PC-3 (cell line): ENCODE data around the gene LUC7L2. TPM values are rescaled to one million over a fixed set of nuclear protein-coding genes. Genes with fewer than 3 reads are reported as not detected.

Source experiments
- ATAC-seq: fragments of 200-7000 bp; cut with Tn5 transposase; 2 replicates; pipeline ENCODE4 v1.9.1; 2020; ENCODE audit warnings: mild to moderate bottlenecking, moderate library complexity
- Bru-seq: library from RNA; stranded (reverse); fragments of 400-500 nt; gene quantifications from one replicate; lab custom pipeline; 2021; lab: Mats Ljungman, UMichigan
- BruChase-seq, 2 experiments: library from RNA; stranded (reverse); fragments of 400-500 nt; gene quantifications; one replicate each; lab custom pipeline; 2021; lab: Mats Ljungman, UMichigan
- BruUV-seq: library from RNA; stranded (reverse); fragments of 400-500 nt; replicated peaks from 2 replicates; lab custom pipeline; 2021; lab: Mats Ljungman, UMichigan
- CTCF ChIA-PET: fragments of 300-600 bp; sonication (Branson Sonifier 250); formaldehyde crosslinking; loops from one replicate; lab custom pipeline; 2022; ENCODE audit warnings: antibody characterized with exemption; lab: Charles Lee
- POLR2A ChIA-PET: fragments of 300-600 bp; sonication (Branson Sonifier 250); formaldehyde crosslinking; loops from one replicate; lab custom pipeline; 2022; ENCODE audit warnings: antibody characterized with exemption; ENCODE audit not compliant: unreplicated experiment; lab: Charles Lee
- DNase-seq: peaks from one replicate; pipeline ENCODE4 v3.0.0-alpha.2; 2015
- H2AFZ ChIP-seq: fragments of 300-600 bp; sonication (generic); 2 replicates; pipeline ENCODE4 v1.6.0; 2016; ENCODE audit warnings: antibody characterized with exemption, low read length
- H3F3A ChIP-seq: fragments of 300-600 bp; sonication (generic); one replicate; pipeline ENCODE4 v1.6.0; 2017; ENCODE audit warnings: antibody characterized with exemption, low read length, control low read depth, mild to moderate bottlenecking; ENCODE audit not compliant: unreplicated experiment
- H3K27ac ChIP-seq: fragments of 300-600 bp; sonication (generic); 2 replicates; pipeline ENCODE4 v1.5.1; 2016; ENCODE audit warnings: mild to moderate bottlenecking, low read length
- H3K27me3 ChIP-seq: fragments of 300-600 bp; sonication (generic); 2 replicates; pipeline ENCODE4 v1.6.1; 2016; ENCODE audit warnings: low read length, mixed read lengths
- H3K36me3 ChIP-seq: fragments of 300-600 bp; sonication (generic); 2 replicates; pipeline ENCODE4 v1.6.1; 2016; ENCODE audit warnings: low read depth, mixed run types, low read length, mixed read lengths
- H3K4me1 ChIP-seq: fragments of 300-600 bp; sonication (generic); 2 replicates; pipeline ENCODE4 v1.5.1; 2016; ENCODE audit warnings: low read length; ENCODE audit not compliant: insufficient read depth
- H3K4me2 ChIP-seq: fragments of 300-600 bp; sonication (generic); 2 replicates; pipeline ENCODE4 v1.6.0; 2016; ENCODE audit warnings: low read length
- H3K4me3 ChIP-seq: fragments of 300-600 bp; sonication (generic); 2 replicates; pipeline ENCODE4 v1.5.1; 2016; ENCODE audit warnings: mild to moderate bottlenecking, low read length, mixed read lengths
- H3K79me2 ChIP-seq: fragments of 300-600 bp; sonication (generic); 2 replicates; pipeline ENCODE4 v1.6.1; 2017; ENCODE audit warnings: low read length, mixed read lengths
- H3K9ac ChIP-seq: fragments of 300-600 bp; sonication (generic); 2 replicates; pipeline ENCODE4 v1.6.0; 2016; ENCODE audit warnings: mild to moderate bottlenecking, low read length
- H3K9me2 ChIP-seq: fragments of 300-600 bp; sonication (generic); replicated peaks from 2 replicates; pipeline ENCODE4 v1.6.1; 2016; ENCODE audit warnings: mixed run types, low read length, mixed read lengths
- H3K9me3 ChIP-seq: fragments of 300-600 bp; sonication (generic); 2 replicates; pipeline ENCODE4 v1.6.1; 2016; ENCODE audit warnings: low read length, mixed read lengths
- H4K20me1 ChIP-seq: fragments of 300-600 bp; sonication (generic); 2 replicates; pipeline ENCODE4 v1.6.1; 2016; ENCODE audit warnings: low read length, mixed read lengths
- CTCF ChIP-seq: fragments of 300-600 bp; sonication (generic); conservative IDR thresholded peaks from 2 replicates; pipeline ENCODE4 v1.5.1; 2017; ENCODE audit warnings: antibody characterized with exemption, low read depth, mild to moderate bottlenecking, low read length
- EZH2 ChIP-seq: fragments of 300-600 bp; sonication (generic); IDR thresholded peaks from one replicate; pipeline ENCODE4 v1.6.1; 2017; ENCODE audit warnings: antibody characterized with exemption, mild to moderate bottlenecking, low read length; ENCODE audit not compliant: unreplicated experiment
- EZH2phosphoT487 ChIP-seq: fragments of 300-600 bp; sonication (generic); IDR thresholded peaks from 2 replicates; pipeline ENCODE4 v1.6.1; 2018; ENCODE audit warnings: mild to moderate bottlenecking, antibody characterized with exemption, low read length, borderline replicate concordance
- intact Hi-C: fragments of 100-400 bp; cut with micrococcal nuclease; formaldehyde crosslinking; loops from 2 replicates; pipeline ENCODE4 v1.9.0; 2023
- long read RNA-seq: library from polyadenylated mRNA; unstranded; transcript quantifications from one replicate; pipeline ENCODE4 v2.0.0, GENCODE V29; 2021; ENCODE audit not compliant: unreplicated experiment
- total RNA-seq: library from RNA; depleted of rRNA; stranded (reverse); fragments of >200 nt; gene quantifications from 2 replicates; pipeline ENCODE4 v1.2.3, GENCODE V29; 2014; rRNA removed

LUC7L2 gene
- total RNA-seq (67.4 and 110 TPM in 2 replicates), Bru-seq, nascent RNA (percentile 96 among the genes with signal in this experiment), BruChase-seq, experiment 1, labeled RNA remaining after a 6-hour chase (percentile 98 among the genes with signal in this experiment), BruChase-seq, experiment 2, labeled RNA remaining after a 2-hour chase (percentile 98 among the genes with signal in this experiment)
- long read RNA-seq, transcript LUC7L2-202 (10 exons, 2,645 nt), result major isoform, 344 of 552 reads
- long read RNA-seq, partial matches to known transcripts, result 123 of 552 reads
- long read RNA-seq, other reads (novel, unspliced or antisense), result 83 of 552 reads

- TF ChIP-seq CTCF (no peak), EZH2 (no peak)
- Histone ChIP-seq H3K9me3 (no peaks in the 10 kb centered on the region), H3K79me2 (peaks cover 60% of the 10 kb centered on the region), H3K9ac (peak within 1 kb of the TSS; percentile 99), H2AFZ (peak within 1 kb of the TSS; percentile 78), H3K27me3 (no peaks in the 10 kb centered on the region), H3K4me2 (peak within 1 kb of the TSS; percentile 90), H3K4me3 (peak within 1 kb of the TSS; percentile 91), H3K36me3 (peaks cover 3% of the 10 kb centered on the region), H3K9me2 (no peaks in the 10 kb centered on the region), H3F3A (no peaks in the 10 kb centered on the region), H3K27ac (peak within 1 kb of the TSS; percentile 88), H3K4me1 (peaks cover 14% of the 10 kb centered on the region; the same call in 1 of the 2 replicates), H4K20me1 (peaks cover 35% of the 10 kb centered on the region)
- peak; percentile 98 for DNase-seq
- ChIA-PET CTCF (no interaction called here), POLR2A (interaction anchor here (0.5 to 0.7 kb wide), 9 partner anchors 10 to 264 kb away, joined by 3 to 11 read pairs (median 6); a partner anchor contains a TSS)
- BruUV-seq, result no TSS peak
- peak; percentile 77 for ATAC-seq
- intact Hi-C loops, result loop anchor here (1.0 to 10.0 kb wide), 3 partner anchors 19 to 252 kb away; partner anchors contain the start of genes UBN2 and ZC3HAV1
Observed at GRCh38 chr7:139359366-139360209, at the start of gene LUC7L2. Gene LUC7L2 (plus strand): TSS chr7:139359894. CDS start chr7:139360262, 368 bp downstream.

GRCh38 chr7:139317939-139318505 lies 41.7 kb upstream of the LUC7L2 start:
- ATAC-seq (peak; percentile 33; the same call in 1 of the 2 replicates), DNase-seq (no peak)
- H3K36me3 ChIP-seq, result no peaks in the 10 kb centered on the region
- no peak overlapping the region for H3K9ac ChIP-seq
- H3K79me2 ChIP-seq, result no peaks in the 10 kb centered on the region
- no peaks in the 10 kb centered on the region for H3K4me1 ChIP-seq
- no peaks in the 10 kb centered on the region for H3K27me3 ChIP-seq
- TF ChIP-seq CTCF, result no peak
- TF ChIP-seq EZH2, result no peak
- no peak for TF ChIP-seq EZH2phosphoT487
- ChIA-PET CTCF (no interaction called here), POLR2A (no interaction called here)
- no peak overlapping the region for H3K4me3 ChIP-seq
- no peak overlapping the region for H2AFZ ChIP-seq
- H3K27ac ChIP-seq, result no peak overlapping the region
- no peaks in the 10 kb centered on the region for H3K9me2 ChIP-seq
- BruUV-seq, result no TSS peak
- no peak overlapping the region for H3K4me2 ChIP-seq
- no peaks in the 10 kb centered on the region for H3F3A ChIP-seq
- no peaks in the 10 kb centered on the region for H3K9me3 ChIP-seq
- no peaks in the 10 kb centered on the region for H4K20me1 ChIP-seq
- intact Hi-C loops, result no loop called here
